Retina (tissue), 1 donor: Measurements from ENCODE around the gene TXNRD1.
"Not testable (repeated sequence)": the region's sequence is repeated elsewhere in the genome, so short reads cannot be mapped to it uniquely, and the experiment has no call there.

Source experiments
- DNase-seq: peaks from one replicate; pipeline ENCODE4 v3.0.0-alpha.2; 2016

TXNRD1 gene

DNA sequence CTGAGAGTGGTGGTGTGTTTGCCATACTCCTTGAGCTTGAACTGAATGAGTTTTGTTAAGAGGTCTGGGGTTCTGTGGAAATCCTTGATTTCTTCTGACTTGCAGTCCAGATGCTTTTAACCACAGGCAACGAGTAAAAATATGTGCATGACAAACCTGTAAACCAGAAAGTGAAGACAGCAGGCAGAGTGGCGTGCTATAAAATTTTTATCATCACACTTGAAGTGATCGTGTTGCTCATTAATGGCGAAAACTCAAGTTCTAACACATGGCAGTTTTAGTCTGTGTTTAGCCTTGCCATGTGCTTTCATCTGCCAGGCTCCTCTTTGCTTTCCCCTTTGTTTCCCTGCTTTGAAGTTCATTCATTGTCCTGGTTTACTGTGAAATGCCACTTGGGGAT lies 28.0 kb downstream of the TXNRD1 start:
- no peak for DNase-seq

DNA sequence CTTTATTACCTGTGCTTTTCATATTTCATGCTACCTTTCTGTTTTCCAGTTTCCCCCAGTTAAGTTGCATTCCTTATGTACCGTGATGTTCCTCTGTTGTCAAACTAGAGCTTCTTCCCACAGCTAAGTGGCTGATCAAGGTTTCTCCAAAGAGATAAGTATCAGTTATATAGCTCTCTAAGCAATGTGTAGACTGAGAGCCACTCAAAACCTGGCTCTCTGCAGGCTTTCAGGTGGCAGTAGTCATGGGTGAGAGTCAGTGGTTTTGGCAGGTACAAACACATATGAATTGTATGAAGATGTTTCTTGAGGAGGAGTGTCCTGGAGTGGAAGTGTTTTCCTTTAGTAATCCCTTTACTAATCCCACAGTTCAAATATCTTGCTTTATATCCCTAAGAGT lies 28.4 kb downstream of the TXNRD1 start:
- no peak for DNase-seq

DNA sequence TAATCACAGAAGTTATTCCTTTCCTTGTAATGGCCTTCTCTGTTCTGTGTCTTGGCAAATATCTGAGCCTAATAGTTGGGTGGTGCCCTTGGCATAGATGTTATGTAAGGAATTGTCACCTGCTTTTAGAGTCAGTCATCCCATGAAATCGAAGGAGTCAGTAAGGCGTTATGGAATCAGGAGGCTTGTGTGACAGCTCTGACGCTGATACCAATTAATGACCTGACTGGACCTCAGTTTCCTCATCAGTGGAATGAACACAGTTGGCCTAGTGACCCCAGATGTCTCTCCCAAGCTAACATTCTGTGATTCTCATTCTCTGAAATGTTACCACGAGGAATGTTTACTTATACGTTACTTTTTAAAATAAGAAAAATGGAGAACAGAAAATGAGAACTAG lies 32.1 kb downstream of the TXNRD1 start:
- no peak for DNase-seq

DNA sequence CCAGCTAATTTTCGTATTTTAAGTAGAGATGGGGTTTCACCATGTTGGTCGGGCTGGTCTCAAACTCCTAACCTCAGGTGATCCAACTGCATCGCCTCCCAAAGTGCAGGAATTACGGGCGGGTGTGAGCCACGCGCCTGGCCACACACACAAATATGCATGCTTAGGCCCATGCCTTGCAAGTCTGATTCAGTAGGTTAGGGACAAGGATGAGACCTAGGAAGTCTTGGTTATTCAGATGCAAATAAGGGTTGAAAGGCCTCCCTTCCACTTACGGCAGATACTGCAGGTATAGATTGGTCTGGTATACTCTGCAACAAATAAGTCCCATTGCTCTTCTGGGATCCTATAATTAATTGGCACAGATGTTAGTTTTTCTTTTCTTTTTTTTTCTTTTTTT lies 32.9 kb downstream of the TXNRD1 start:
- DNase-seq, result no peak

DNA sequence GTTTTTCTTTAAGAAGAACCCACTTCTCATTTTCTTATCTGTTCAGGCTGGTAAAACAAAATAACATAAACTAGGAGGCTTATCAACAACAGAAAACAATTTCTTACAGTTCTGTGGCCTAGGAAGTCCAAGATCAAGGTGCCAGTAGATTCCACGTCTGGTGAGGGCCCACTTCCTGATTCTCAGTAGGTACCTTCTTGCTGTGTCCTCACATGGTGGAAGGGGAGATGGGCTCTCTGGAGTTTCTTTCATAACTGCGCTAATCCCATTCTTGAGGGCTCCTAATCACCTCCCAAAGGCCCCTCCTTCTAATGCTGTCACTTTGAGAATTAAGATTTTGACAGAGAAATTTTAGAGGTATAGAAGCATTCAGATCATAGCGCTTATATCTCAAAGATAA lies 33.4 kb downstream of the TXNRD1 start:
- DNase-seq, result no peak

DNA sequence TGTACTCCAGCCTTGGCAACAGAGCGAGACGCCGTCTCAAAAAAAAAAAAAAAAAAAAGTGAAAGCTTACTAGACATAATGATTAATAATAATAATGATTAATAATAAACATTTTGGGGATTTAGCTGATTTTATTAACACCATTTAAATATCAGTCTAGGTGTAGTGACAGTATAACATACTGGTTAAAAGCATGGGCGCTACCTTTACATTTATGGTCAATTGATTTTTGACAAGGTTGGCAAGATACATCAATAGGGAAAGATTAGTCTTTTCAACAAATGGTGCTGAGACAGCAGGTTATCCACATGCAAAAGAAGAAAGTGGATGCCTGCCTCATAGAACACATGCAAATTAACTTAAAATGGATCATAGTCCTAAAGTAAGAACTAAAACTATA lies 34.3 kb downstream of the TXNRD1 start:
- DNase-seq, result no peak

DNA sequence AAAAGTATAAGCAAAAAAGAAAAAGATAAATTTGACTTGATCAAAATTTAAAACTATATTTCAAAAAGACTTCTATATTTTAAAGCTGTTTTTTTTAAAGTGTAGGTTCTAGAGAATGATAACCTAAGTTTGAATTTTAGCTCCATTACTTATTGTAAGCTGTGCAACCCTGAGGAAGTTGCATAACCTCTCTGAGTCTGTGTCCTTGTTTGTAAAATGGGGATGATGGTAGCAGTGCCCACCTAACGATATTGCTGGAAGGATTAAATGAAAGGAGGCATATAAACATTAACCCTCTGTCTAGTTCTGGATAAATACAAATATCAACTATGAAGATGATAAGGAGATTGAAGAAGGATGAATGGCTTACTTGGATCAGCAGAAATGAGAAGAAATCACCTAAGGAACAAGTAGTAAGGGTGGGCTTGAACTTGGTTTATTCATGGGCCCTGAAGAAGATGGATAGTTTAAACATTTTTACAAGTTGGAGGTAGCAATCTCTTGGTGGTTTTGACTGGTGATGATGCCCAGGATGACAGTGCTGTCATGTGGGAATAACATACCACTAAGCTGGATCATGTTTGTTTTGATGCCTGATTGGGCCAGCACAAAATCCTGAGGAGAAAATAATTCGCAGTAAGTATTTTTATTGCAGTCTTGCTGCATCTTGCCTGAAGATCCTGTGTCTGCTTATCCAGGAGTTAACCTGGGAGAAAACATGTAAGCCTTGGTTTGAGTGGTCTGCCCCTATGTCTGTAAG lies 35.0 kb downstream of the TXNRD1 start:
- DNase-seq, result no peak

DNA sequence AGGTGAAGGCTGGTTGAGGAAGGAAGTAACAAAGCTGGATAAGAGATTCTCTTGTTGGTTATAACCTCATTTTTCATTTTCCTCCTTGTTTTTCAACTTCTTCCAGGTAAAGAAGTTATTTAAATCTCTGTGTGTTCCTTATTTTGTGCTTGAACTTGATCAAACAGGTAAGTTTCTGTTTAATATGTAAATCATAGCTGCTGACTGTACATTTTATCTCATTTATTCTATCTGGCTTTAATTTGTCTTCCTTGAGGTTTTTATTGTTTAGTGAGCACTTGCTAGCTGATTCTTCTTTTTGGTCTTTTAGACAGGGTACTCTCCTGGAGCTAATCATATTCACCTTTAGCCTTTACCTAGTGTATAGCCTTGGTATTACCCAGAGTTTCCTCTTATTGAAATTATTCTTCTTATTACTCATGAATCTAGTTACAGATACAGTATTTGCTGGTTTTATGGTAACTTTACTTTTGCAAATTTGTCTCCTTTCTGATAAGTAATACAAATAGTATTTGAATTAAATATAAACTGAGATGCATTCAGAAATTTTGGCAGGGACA lies 42.4 kb downstream of the TXNRD1 start:
- DNase-seq, result no peak

DNA sequence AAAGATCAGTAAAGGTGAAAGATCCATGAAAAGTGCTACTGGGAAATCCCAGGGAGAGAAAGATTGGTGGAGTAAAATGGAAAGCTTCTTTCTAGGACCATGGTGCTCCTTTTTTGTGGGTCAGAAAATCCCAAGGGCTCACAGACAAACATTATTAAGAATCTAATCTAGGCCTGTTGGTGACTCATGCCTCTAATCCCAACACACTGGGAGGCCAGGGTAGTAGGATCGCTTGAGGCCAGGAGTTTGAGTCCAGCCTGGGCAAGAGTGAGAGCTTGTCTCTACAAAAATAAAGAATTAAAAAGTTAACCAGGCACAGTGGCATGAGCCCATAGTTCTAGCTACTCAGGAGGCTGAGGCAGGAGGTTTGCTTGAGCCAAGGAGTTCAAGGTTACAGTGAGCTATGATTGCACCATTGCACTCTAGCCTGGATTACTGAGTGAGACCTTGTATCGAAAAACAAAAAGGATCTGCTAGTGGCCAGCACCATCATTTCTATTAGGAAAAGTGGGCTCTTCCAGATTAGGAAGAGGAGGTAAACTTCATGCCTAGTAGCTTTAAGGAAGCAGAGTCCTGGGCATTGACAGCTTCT lies 43.0 kb downstream of the TXNRD1 start:
- DNase-seq, result no peak

DNA sequence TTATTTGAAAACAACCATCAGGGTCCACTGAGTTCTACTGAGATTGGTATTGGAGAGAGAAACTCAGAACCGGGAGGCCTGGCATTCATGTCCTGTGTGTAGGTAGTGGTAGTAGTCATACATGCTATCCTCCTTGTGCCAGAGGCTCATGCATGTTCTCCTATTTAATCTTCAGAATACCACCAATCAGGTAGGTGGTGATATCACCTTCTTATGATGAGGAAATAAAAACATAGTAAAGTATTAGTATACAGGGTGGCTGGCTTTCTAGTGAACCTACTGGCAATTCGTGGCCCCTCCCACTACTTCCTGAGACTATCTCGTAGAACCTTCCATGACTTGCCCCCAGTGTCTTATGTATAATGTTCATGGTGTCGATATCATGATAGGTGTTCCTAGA lies 47.4 kb downstream of the TXNRD1 start:
- no peak for DNase-seq

DNA sequence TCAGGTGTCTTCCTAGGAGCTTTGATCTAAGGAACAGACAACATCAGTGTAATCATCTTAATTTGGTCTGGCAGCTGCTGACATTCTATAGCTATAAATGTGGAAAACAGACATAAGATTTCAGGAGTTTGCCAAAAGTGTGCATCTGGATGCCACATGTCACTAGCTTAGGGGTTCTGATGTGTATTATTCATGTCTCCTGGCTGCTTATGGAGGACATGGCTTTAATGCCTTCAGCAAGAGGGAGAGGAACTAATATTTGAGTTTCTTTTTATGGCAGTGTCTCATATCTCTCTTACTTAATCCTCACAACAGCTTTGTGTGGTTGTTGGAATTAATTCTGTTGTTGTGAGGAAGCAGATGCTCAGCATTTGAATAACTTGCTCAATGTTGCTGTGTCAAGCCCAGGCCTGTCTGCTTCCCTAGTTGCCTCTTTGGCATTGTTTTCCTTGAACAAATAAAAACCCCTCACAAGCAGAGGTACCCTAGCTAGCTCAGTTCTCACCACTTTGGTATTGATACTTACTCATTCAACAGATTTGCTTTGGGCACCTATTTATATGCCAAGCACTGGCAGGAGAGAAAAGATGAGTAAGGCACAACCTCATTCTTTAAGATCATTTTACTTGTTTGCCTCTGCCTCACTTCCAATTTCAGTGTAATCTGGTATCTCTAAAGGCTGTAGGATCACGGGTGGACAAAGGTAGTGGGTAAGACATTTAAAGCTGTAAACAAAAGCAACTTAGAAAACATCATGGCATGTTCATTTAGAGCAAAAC lies 48.2 kb downstream of the TXNRD1 start:
- DNase-seq, result no peak

DNA sequence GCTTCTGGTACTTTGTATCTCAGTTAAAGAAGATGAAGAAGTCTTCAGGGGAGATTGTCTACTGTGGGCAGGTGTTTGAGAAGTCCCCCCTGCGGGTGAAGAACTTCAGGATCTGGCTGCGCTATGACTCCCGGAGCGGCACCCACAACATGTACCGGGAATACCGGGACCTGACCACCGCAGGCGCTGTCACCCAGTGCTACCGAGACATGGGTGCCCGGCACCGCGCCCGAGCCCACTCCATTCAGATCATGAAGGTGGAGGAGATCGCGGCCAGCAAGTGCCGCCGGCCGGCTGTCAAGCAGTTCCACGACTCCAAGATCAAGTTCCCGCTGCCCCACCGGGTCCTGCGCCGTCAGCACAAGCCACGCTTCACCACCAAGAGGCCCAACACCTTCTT lies 49.9 kb downstream of the TXNRD1 start:
- not testable (repeated sequence) for DNase-seq

DNA sequence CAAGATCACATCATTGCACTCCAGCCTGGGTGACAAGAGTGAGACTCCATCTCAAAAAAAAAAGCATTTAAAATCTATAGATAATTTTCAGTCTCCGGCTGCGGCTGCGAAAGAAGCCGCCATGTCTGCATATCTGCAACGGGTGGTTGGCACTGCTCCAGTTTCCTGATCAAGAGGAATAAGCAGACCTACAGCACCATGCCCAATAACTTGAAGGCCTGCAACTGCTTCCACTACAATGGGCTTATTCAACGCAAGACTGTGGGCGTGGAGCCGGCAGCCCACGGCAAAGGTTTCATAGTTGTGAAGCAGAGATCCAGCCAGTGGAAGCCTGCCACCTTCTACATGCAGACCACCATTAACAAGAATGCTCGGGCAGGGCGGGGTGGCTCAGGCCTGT lies 57.4 kb downstream of the TXNRD1 start:
- DNase-seq, result no peak

DNA sequence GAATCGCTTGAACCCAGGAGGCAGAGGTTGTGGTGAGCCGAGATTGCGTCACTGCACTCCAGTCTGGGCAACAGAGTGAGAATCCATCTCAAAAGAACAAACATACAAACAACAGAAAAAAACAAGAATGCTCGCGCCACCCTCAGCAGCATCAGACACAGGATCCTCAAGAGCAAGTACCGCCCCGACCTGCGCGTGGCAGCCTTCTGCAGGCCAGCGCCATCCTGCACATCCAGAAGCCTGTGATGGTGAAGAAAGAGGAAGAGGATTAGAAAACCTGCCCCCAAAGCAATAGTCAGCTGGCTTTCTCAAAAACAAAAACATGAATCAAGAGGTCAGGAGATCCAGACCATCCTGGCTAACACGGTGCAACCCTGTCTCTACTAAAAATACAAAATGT lies 57.9 kb downstream of the TXNRD1 start:
- no peak for DNase-seq

DNA sequence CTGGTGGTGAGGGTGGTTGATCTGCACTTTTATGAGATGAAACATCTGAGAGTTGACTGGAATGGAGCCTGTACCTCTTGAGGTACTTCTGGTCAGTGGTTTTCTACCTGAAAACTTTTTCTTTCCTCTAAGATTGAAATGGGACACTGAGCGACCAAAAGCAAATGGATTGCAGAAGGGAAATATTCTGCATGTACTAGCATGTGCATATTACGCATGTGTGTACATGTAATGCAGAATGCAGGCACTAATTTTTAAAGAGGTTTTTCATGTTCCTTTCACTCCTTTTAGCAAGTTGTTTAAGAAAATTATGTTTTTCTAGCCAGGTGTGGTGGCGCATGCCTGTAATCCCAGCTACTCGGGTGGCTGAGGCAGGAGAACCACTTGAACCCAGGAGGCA lies 59.2 kb downstream of the TXNRD1 start:
- DNase-seq, result no peak

DNA sequence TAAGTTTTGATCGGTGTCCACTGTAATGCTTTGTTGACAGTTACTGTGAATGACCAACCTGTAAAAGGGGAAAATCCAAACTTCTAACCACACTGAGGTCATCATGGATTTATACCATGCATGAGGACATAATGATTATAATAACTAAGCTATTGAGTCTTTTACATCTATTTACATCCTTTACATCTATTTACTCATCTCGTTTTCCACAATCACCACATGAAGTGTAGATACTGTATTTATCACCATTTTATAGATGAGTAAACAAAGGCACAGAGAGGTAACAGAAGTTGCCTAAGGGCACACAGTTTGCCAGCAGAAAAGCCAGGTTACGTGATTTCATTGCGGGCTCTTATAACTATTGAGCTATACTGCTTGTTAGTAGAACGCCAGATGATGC lies 60.1 kb downstream of the TXNRD1 start:
- DNase-seq, result no peak

DNA sequence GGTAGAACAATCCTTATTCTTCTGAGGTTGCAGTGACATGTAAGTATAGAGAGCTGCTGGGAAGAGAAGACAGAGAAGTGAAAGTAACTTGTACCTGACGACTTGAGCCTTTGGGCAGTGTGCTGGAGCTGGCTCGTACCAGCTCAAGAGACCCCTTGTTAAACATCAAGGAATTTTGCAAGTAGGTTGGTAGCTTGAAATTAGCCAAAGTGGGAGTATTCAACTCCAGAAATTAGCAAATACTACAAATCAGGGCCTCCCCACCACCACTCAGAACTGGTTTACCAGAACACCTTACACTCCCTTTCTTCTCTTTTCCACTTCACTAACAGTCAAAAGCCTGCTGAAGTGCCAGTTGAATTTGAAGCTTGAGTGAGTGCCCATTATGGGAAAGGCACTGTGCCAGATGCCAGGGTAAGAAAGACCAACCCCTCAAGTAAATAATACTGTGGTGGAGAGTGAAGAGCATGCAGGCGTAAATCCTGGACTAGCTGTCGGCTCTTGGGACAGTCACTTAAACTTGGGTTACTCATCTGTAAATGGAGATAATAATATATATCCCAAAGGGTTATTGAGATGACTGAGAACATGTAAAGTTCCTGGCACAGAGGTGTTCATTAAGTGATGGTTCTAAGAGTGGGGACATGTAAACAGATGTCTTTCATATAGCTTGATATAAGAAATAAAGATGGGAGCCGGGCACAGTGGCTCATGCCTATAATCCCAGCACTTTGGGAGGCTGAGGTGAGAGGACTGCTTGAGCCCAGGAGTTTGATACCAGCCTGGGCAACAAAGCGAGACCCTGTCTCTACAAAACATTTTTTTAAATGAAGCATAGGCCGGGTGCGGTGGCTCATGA lies 60.9 kb downstream of the TXNRD1 start:
- DNase-seq, result peak; percentile 9

DNA sequence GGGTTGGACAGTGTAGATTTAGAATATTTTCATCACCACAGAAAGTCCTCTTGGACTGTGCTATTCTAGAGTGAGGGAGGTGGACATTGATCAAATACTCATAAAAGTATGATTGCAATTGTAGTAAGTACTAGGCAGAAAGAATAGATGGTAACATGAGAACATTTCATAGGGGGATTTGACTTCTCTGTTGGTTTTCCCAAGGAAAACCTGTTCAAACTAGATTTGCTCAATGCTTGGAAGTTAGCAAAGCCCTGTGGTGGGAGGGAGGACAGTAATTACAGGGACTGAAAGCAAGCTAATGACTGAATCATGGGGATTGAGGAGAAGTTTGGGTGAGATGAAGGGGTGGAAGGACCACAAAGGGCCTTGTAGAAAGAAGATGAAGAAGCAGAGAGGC lies 63.6 kb downstream of the TXNRD1 start:
- no peak for DNase-seq

DNA sequence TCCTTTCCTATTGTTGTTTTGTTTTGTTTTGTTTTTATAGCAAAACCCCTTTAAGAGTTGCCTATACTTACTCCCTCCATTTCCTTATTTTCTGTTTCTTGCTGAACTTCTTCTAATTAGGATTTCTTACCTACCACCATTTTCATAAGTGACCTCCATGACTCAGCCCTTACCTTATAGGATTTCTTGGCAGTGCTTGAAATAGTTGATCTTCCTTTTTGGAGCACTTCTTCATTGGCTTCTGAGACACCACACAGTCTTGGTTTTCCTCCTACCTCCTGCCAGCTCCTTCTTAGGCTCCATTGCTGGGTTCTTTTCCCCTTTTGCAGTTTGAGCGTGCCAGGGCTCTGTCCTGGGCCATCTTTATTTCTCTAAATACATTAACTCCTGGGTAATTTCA lies 64.5 kb downstream of the TXNRD1 start:
- DNase-seq, result no peak

DNA sequence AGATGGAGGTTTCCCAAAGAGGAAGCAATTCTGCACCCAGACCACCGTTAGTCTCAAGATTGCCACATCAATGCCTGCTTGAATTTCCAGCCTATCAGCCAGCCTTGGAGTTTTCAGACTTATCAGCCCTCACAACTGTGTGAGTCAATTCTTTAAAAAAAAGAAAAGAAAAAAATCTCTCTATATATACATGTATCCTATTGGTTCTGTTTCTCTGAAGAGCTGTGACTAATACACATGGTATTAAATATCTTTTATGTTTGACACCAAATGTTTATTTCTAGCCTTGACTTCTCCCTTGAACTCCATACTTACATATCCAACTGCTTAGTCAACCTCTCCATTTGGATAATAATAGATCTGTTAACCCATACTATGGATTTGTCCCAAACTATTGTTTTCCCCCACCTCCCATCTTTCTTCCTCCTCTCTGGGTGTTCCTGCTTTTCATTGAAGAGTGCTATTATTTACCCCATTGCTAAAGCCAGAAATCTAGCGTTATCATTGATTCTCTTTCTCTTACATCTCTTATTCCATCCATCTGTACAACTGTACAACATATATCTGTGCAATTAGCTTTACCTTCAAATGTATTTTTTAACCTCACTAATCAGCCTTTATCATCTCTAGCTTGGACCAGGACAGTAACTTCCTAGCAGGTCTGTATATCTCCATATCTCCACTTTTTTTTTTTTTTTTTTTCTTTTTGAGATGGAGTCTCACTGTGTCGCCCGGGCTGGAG lies 65.3 kb downstream of the TXNRD1 start:
- no peak for DNase-seq

DNA sequence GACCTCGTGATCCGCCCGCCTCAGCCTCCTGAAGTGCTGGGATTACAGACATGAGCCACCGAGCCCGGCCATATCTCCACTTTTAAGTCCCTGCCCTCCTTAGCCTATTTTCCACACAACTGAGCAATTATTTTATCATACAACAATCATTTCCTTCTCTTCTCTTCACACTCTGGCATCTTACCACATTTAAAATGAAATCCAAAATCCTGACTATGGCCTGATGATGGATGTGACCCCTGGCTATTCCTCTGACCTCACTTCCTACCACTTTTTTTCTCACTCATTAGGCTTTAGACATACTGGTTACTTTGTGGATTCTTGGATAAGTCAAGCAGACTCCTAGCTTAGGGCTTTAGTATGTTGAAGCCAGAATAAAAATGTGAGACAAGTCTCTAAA lies 66.1 kb downstream of the TXNRD1 start:
- peak; percentile 9 for DNase-seq

DNA sequence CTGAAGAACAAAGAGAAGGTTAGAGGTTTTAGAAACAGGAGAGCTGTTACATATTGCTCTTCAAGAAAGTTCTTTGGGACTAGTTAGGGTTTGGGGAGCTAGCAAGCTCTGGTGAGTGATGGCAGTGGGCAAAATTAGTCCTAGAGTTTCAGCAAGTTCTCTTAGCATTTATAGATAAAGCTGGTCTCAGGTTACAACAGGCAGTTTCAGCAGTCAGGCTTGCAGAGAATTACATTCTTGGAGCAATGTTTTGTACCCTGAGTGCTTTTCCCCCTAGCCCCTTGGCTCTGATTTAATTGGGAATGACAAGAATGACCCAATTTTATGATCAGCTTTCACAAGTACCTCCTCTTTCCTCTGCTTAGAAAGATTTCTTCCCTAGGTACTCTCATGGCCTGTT lies 66.5 kb downstream of the TXNRD1 start:
- peak; percentile 53 for DNase-seq
